Neural progenitor cell (in vitro differentiated cells): ENCODE measurements around the gene GLCE. TPM values are rescaled to one million over a fixed set of nuclear protein-coding genes. Genes with fewer than 3 reads are reported as not detected.

ENCODE experiments used
- DNase-seq: peaks from one replicate; pipeline ENCODE4 v3.0.0-alpha.2; 2016; ENCODE audit warnings: low spot score
- H2AFZ ChIP-seq: fragments of 200-600 bp; sonication (generic); replicated peaks from 2 replicates; pipeline ENCODE4 v1.6.1; 2016; ENCODE audit warnings: antibody characterized with exemption
- H3F3A ChIP-seq: fragments of 200-600 bp; sonication (generic); 2 replicates; pipeline ENCODE4 v1.6.1; 2016; ENCODE audit warnings: antibody characterized with exemption, low read depth
- H3K27ac ChIP-seq: fragments of 200-600 bp; sonication (generic); 2 replicates; pipeline ENCODE4 v1.5.1; 2016; ENCODE audit warnings: mild to moderate bottlenecking
- H3K27me3 ChIP-seq: fragments of 200-600 bp; sonication (generic); 2 replicates; pipeline ENCODE4 v1.6.1; 2016; ENCODE audit warnings: mild to moderate bottlenecking, moderate library complexity
- H3K36me3 ChIP-seq: fragments of 200-600 bp; sonication (generic); 2 replicates; pipeline ENCODE4 v1.5.1; 2016
- H3K4me1 ChIP-seq: fragments of 200-600 bp; sonication (generic); 2 replicates; pipeline ENCODE4 v1.6.1; 2016; ENCODE audit warnings: mixed run types
- H3K4me2 ChIP-seq: fragments of 200-600 bp; sonication (generic); 2 replicates; pipeline ENCODE4 v1.6.1; 2016
- H3K4me3 ChIP-seq: fragments of 200-600 bp; sonication (generic); 2 replicates; pipeline ENCODE4 v1.5.1; 2016
- H3K79me2 ChIP-seq: fragments of 200-600 bp; sonication (generic); 2 replicates; pipeline ENCODE4 v1.6.1; 2016; ENCODE audit warnings: low read depth
- H3K9ac ChIP-seq: fragments of 200-600 bp; sonication (generic); 2 replicates; pipeline ENCODE4 v1.6.1; 2016
- H3K9me3 ChIP-seq: fragments of 200-600 bp; sonication (generic); 2 replicates; pipeline ENCODE4 v1.5.1; 2016; ENCODE audit warnings: low read depth
- H4K20me1 ChIP-seq: fragments of 200-600 bp; sonication (generic); 2 replicates; pipeline ENCODE4 v1.6.1; 2016; ENCODE audit warnings: low read depth
- H3K27ac Mint-ChIP-seq: 3 replicates; pipeline ENCODE4 v1.8.0; 2021; ENCODE audit warnings: mixed read lengths
- H3K27me3 Mint-ChIP-seq: 2 replicates; pipeline ENCODE4 v1.8.0; 2022; ENCODE audit warnings: low read depth, mild to moderate bottlenecking, inconsistent platforms, moderate library complexity, mixed read lengths; ENCODE audit not compliant: insufficient read depth
- H3K36me3 Mint-ChIP-seq: 3 replicates; pipeline ENCODE4 v1.8.0; 2021; ENCODE audit warnings: mixed read lengths
- H3K4me1 Mint-ChIP-seq: 3 replicates; pipeline ENCODE4 v1.8.0; 2021; ENCODE audit warnings: mixed read lengths
- H3K4me3 Mint-ChIP-seq: 3 replicates; pipeline ENCODE4 v1.8.0; 2021; ENCODE audit warnings: mild to moderate bottlenecking, moderate library complexity, mixed read lengths
- H3K9me3 Mint-ChIP-seq: 3 replicates; pipeline ENCODE4 v1.8.0; 2020; ENCODE audit warnings: mixed read lengths
- EZH2 ChIP-seq: fragments of 200-600 bp; sonication (generic); IDR thresholded peaks from 2 replicates; pipeline ENCODE4 v1.6.1; 2017; ENCODE audit warnings: antibody characterized with exemption, mild to moderate bottlenecking, moderate library complexity
- EZH2phosphoT487 ChIP-seq: fragments of 200-600 bp; sonication (generic); IDR thresholded peaks from 2 replicates; pipeline ENCODE4 v1.6.1; 2017; ENCODE audit warnings: antibody characterized with exemption
- total RNA-seq: library from RNA; depleted of rRNA; stranded (reverse); fragments of >200 nt; gene quantifications from 2 replicates; pipeline ENCODE4 v1.2.3, GENCODE V29; 2015; ENCODE audit warnings: low replicate concordance
- TF ChIP-seq, protein P1 (sequence below): fragments of 200-600 bp; sonication (generic); IDR thresholded peaks from 2 replicates; pipeline ENCODE4 v1.5.1; 2017; ENCODE audit warnings: antibody characterized with exemption, mild to moderate bottlenecking

Gene GLCE
- total RNA-seq, 1 donor from 2014 or later: 22.7 TPM

- peaks cover 32% of the 10 kb centered on the region for H3F3A ChIP-seq
- Mint-ChIP-seq H3K9me3 (no peaks in the 10 kb centered on the region), H3K4me1 (peaks cover 47% of the 10 kb centered on the region), H3K27me3 (peaks cover 11% of the 10 kb centered on the region), H3K27ac (no peak overlapping the region), H3K4me3 (no peak overlapping the region), H3K36me3 (no peaks in the 10 kb centered on the region)
- peaks cover 7% of the 10 kb centered on the region for H4K20me1 ChIP-seq
- H3K4me2 ChIP-seq: no peak overlapping the region
- no peaks in the 10 kb centered on the region for H3K36me3 ChIP-seq
- H3K4me3 ChIP-seq: no peak overlapping the region
- no peaks in the 10 kb centered on the region for H3K9me3 ChIP-seq
- H3K27ac ChIP-seq: no peak overlapping the region
- DNase-seq: no peak
- H2AFZ ChIP-seq: no peak overlapping the region
- peaks cover 41% of the 10 kb centered on the region for H3K4me1 ChIP-seq
- TF ChIP-seq EZH2: no peak
- no peak for TF ChIP-seq EZH2phosphoT487
- TF ChIP-seq, protein P1, sequence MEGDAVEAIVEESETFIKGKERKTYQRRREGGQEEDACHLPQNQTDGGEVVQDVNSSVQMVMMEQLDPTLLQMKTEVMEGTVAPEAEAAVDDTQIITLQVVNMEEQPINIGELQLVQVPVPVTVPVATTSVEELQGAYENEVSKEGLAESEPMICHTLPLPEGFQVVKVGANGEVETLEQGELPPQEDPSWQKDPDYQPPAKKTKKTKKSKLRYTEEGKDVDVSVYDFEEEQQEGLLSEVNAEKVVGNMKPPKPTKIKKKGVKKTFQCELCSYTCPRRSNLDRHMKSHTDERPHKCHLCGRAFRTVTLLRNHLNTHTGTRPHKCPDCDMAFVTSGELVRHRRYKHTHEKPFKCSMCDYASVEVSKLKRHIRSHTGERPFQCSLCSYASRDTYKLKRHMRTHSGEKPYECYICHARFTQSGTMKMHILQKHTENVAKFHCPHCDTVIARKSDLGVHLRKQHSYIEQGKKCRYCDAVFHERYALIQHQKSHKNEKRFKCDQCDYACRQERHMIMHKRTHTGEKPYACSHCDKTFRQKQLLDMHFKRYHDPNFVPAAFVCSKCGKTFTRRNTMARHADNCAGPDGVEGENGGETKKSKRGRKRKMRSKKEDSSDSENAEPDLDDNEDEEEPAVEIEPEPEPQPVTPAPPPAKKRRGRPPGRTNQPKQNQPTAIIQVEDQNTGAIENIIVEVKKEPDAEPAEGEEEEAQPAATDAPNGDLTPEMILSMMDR: no peak
- no peak overlapping the region for H3K9ac ChIP-seq
- H3K27me3 ChIP-seq: peaks cover 33% of the 10 kb centered on the region
- no peaks in the 10 kb centered on the region for H3K79me2 ChIP-seq
These were observed 39.1 kb upstream of the GLCE start for GRCh38 chr15:69121198-69121828.

GRCh38 chr15:69125236-69125635 lies 35.2 kb upstream of the GLCE start:
- H3K27ac ChIP-seq: no peak overlapping the region
- peaks cover 14% of the 10 kb centered on the region for H3K4me1 Mint-ChIP-seq
- H3K4me2 ChIP-seq: no peak overlapping the region
- no peaks in the 10 kb centered on the region for H4K20me1 ChIP-seq
- DNase-seq: peak; percentile 11
- H3K4me1 ChIP-seq: peaks cover 4% of the 10 kb centered on the region
- peaks cover 14% of the 10 kb centered on the region for H3K27me3 Mint-ChIP-seq
- TF ChIP-seq EZH2phosphoT487 (no peak), EZH2 (no peak)
- TF ChIP-seq, protein P1: no peak
- no peaks in the 10 kb centered on the region for H3K36me3 Mint-ChIP-seq
- no peaks in the 10 kb centered on the region for H3K36me3 ChIP-seq
- H3K27me3 ChIP-seq: peaks cover 3% of the 10 kb centered on the region
- peaks cover under 1% of the 10 kb centered on the region for H3F3A ChIP-seq
- no peak overlapping the region for H3K27ac Mint-ChIP-seq
- no peaks in the 10 kb centered on the region for H3K79me2 ChIP-seq
- H3K4me3 ChIP-seq: no peak overlapping the region
- no peaks in the 10 kb centered on the region for H3K9me3 Mint-ChIP-seq
- H3K4me3 Mint-ChIP-seq: no peak overlapping the region
- H3K9ac ChIP-seq: no peak overlapping the region
- no peaks in the 10 kb centered on the region for H3K9me3 ChIP-seq
- no peak overlapping the region for H2AFZ ChIP-seq

GRCh38 chr15:69126054-69126469 lies 34.4 kb upstream of the GLCE start:
- Histone ChIP-seq H3K27me3 (peaks cover 3% of the 10 kb centered on the region), H3K4me2 (no peak overlapping the region), H4K20me1 (no peaks in the 10 kb centered on the region), H3K79me2 (no peaks in the 10 kb centered on the region), H3K27ac (no peak overlapping the region), H3K4me3 (no peak overlapping the region), H3K4me1 (no peaks in the 10 kb centered on the region), H2AFZ (no peak overlapping the region), H3K9me3 (no peaks in the 10 kb centered on the region), H3F3A (no peaks in the 10 kb centered on the region), H3K36me3 (no peaks in the 10 kb centered on the region), H3K9ac (no peak overlapping the region)
- no peaks in the 10 kb centered on the region for H3K9me3 Mint-ChIP-seq
- H3K27ac Mint-ChIP-seq: no peak overlapping the region
- H3K27me3 Mint-ChIP-seq: peaks cover 14% of the 10 kb centered on the region
- H3K36me3 Mint-ChIP-seq: no peaks in the 10 kb centered on the region
- no peak for DNase-seq
- peaks cover 12% of the 10 kb centered on the region for H3K4me1 Mint-ChIP-seq
- TF ChIP-seq, protein P1: no peak
- TF ChIP-seq EZH2 (no peak), EZH2phosphoT487 (no peak)
- peak overlapping the region; percentile 39 for H3K4me3 Mint-ChIP-seq
